ENCODE measurements around the gene SLC28A2. TPM values are rescaled to one million over a fixed set of nuclear protein-coding genes. Genes with fewer than 3 reads are reported as not detected.

The SLC28A2 gene
- total and polyA plus RNA-seq, 9 of the 15 experiments (the other 6 are each of a cell fraction or from before 2014, with no cell fraction given) = 0.03 to 0.04 TPM; not detected in 7

- in situ Hi-C loops (cut with MboI) = no loop called here
- H3K9ac ChIP-seq (ENCODE audit: insufficient read depth in 1 of 2, low read depth in 2 of 2, low read length in 2 of 2) = no peak overlapping the region
- no peaks in the 10 kb centered on the region for H3K9me1 ChIP-seq (ENCODE audit: control insufficient read depth, insufficient read depth, low read length)
- intact Hi-C loops (cut with micrococcal nuclease) = no loop called here
- 0% methylated on average over 3 of the region's 3 CpGs for WGBS (ENCODE audit: insufficient coverage, low coverage, missing lambda C conversion rate)
- H3K9me3 ChIP-seq (replicated peaks; ENCODE audit: control insufficient read depth, insufficient read depth, low read depth, low read length) = no peaks in the 10 kb centered on the region
- no peak for DNase-seq (ENCODE audit: extremely low read depth in 1 of 4, low spot score in 3 of 4)
- TF ChIP-seq NCOA1 (IDR thresholded peaks at IDR 0.05; ENCODE audit: low read depth) (no peak), ZNF551 (CRISPR knock-in tag; IDR thresholded peaks at IDR 0.05) (no peak), CREB5 (CRISPR knock-in tag; IDR thresholded peaks at IDR 0.05) (no peak), MAX (CRISPR knock-in tag; IDR thresholded peaks at IDR 0.05) (no peak), RBM14 (IDR thresholded peaks at IDR 0.05; ENCODE audit: borderline replicate concordance, insufficient read depth, low read depth, low read length) (no peak), ZNF324 (CRISPR knock-in tag; IDR thresholded peaks at IDR 0.05) (no peak), GTF2E2 (tag; IDR thresholded peaks at IDR 0.05) (no peak), TCF7 (IDR thresholded peaks at IDR 0.05; ENCODE audit: borderline replicate concordance) (no peak)
- ATAC-seq = no peak
- no peaks in the 10 kb centered on the region for H4K20me1 ChIP-seq (replicated peaks; ENCODE audit: control insufficient read depth, insufficient read depth, low read length)
- H3K4me1 ChIP-seq (replicated peaks in 1 of 2; ENCODE audit: control insufficient read depth in 2 of 2, insufficient read depth in 2 of 2, low read length in 2 of 2) = no peaks in the 10 kb centered on the region
- H2AFZ ChIP-seq (ENCODE audit: low read depth, low read length) = no peak overlapping the region
- ChIA-PET POLR2A (interaction anchor here (0.6 kb wide), 1 partner anchor 326 kb away, joined by 4 read pairs; no protein-coding TSS in a partner anchor), CTCF (ENCODE audit: low intra/inter-chr PET ratio) (no interaction called here)
- H3K27me3 ChIP-seq (ENCODE audit: control insufficient read depth in 2 of 2, insufficient read depth in 2 of 2, low read length in 2 of 2) = no peaks in the 10 kb centered on the region; a peak in 1 of 5 replicates
- H3K4me2 ChIP-seq (ENCODE audit: insufficient read depth, low read length) = no peak overlapping the region
- H3K4me3 ChIP-seq = no peak overlapping the region
- H3K27ac ChIP-seq (ENCODE audit: extremely low read depth, low read depth, low read length) = no peak overlapping the region
- FAIRE-seq = no peak
- no peaks in the 10 kb centered on the region for H3K79me2 ChIP-seq (ENCODE audit: control insufficient read depth, insufficient read depth, low read length)
- no peaks in the 10 kb centered on the region for H3K36me3 ChIP-seq (ENCODE audit: control insufficient read depth, insufficient read depth, low read length)
- no TSS peak for BruUV-seq (replicated peaks)
These were observed 13.5 kb downstream of the SLC28A2 start for GRCh38 chr15:45265506-45265905.
